RCC 7860 (cell line): ENCODE measurements around the gene ZNF473.

Experiments
- DNase-seq: peaks from one replicate; pipeline ENCODE4 v3.0.0-alpha.2; 2015; ENCODE audit warnings: low spot score
- FAIRE-seq: peaks from 2 replicates; lab custom pipeline; 2012; peaks lifted over from hg19 to GRCh38; lab: Jason Lieb, UNC

The ZNF473 gene

GRCh38 chr19:50025794-50026549 is at the start of gene ZNF473:
ZNF473 (plus strand) TSS chr19:50026005; CDS start chr19:50031083, 5,078 bp downstream.
- no peak for DNase-seq
- FAIRE-seq, result no peak

GRCh38 chr19:49976496-49976895 is 49.3 kb upstream of the ZNF473 start:
- FAIRE-seq (no peak), DNase-seq (no peak)

GRCh38 chr19:49977076-49977475 is 48.7 kb upstream of the ZNF473 start:
- DNase-seq, result no peak

GRCh38 chr19:49977881-49978280 is 47.9 kb upstream of the ZNF473 start:
- no peak for FAIRE-seq
- no peak for DNase-seq

More at GRCh38 chr19:49977076-49977475, 48.7 kb upstream of the ZNF473 start:
- FAIRE-seq, result no peak

- FAIRE-seq, result no peak
- DNase-seq, result no peak
These were observed 47.5 kb upstream of the ZNF473 start for GRCh38 chr19:49978324-49978723.

GRCh38 chr19:49981603-49982593 is 43.9 kb upstream of the ZNF473 start:
- DNase-seq (no peak), FAIRE-seq (no peak)

GRCh38 chr19:49983645-49984229 is 42.1 kb upstream of the ZNF473 start:
- FAIRE-seq, result no peak
- DNase-seq, result peak; percentile 17

GRCh38 chr19:49984491-49984890 is 41.3 kb upstream of the ZNF473 start:
- FAIRE-seq, result no peak
- DNase-seq, result no peak

- DNase-seq (no peak), FAIRE-seq (no peak)
These were observed 39.9 kb upstream of the ZNF473 start for GRCh38 chr19:49985871-49986270.

GRCh38 chr19:49986354-49986753 is 39.5 kb upstream of the ZNF473 start:
- DNase-seq (no peak), FAIRE-seq (no peak)

- FAIRE-seq, result no peak
- DNase-seq, result peak; percentile 47
These were observed 38.6 kb upstream of the ZNF473 start for GRCh38 chr19:49987159-49987698.

GRCh38 chr19:49988007-49988406 is 37.8 kb upstream of the ZNF473 start:
- FAIRE-seq (no peak), DNase-seq (no peak)

GRCh38 chr19:49988433-49988832 is 37.4 kb upstream of the ZNF473 start:
- DNase-seq (peak; percentile 51), FAIRE-seq (no peak)

GRCh38 chr19:49997709-49998108 is 28.1 kb upstream of the ZNF473 start:
- FAIRE-seq (no peak), DNase-seq (peak; percentile 17)

- FAIRE-seq, result no peak
- DNase-seq, result no peak
These were observed 26.3 kb upstream of the ZNF473 start for GRCh38 chr19:49999371-50000010.

GRCh38 chr19:50000038-50000840 is 25.6 kb upstream of the ZNF473 start:
- DNase-seq, result no peak
- FAIRE-seq, result no peak

GRCh38 chr19:50000841-50001557 is 24.8 kb upstream of the ZNF473 start:
- DNase-seq (no peak), FAIRE-seq (no peak)

GRCh38 chr19:50001775-50002174 is 24.0 kb upstream of the ZNF473 start:
- FAIRE-seq, result no peak

GRCh38 chr19:50002386-50002960 is 23.3 kb upstream of the ZNF473 start:
- FAIRE-seq (no peak), DNase-seq (no peak)

More at GRCh38 chr19:50001775-50002174, 24.0 kb upstream of the ZNF473 start:
- no peak for DNase-seq
